K562 (cell line): ENCODE measurements around the gene TTC39A. TPM values are rescaled to one million over a fixed set of nuclear protein-coding genes. Genes with fewer than 3 reads are reported as not detected.

Experiments used
- CBX3 ChIP-seq, 2 experiments: IDR thresholded peaks; 1 replicate in 1 of 2; 2 replicates in 1 of 2; pipeline ENCODE4 v1.6.1; 2012; ENCODE audit warnings: inconsistent platforms in 2 of 2, low read length in 2 of 2, borderline replicate concordance in 1 of 2, control low read depth in 1 of 2
- CHD1 ChIP-seq: fragments of 200-600 bp; sonication (generic); IDR thresholded peaks from one replicate; pipeline ENCODE4 v1.6.1; 2012; ENCODE audit warnings: mild to moderate bottlenecking, moderate library complexity, low read length, inconsistent platforms
- EP300 ChIP-seq: IDR thresholded peaks from 2 replicates; pipeline ENCODE4 v1.6.1; 2012; ENCODE audit warnings: low read length, improper control_type of control experiment
- HDAC2 ChIP-seq: fragments of 450-650 bp; IDR thresholded peaks from 2 replicates; pipeline ENCODE4 v1.6.1; 2016; ENCODE audit warnings: mild to moderate bottlenecking
- HDAC8 ChIP-seq: fragments of 450-650 bp; IDR thresholded peaks from 2 replicates; pipeline ENCODE4 v1.6.1; 2016; ENCODE audit warnings: mild to moderate bottlenecking, missing genetic modification characterization, moderate library complexity, missing compliant biosample characterization
- NR4A1 ChIP-seq, 2 experiments: fragments of 250-450 bp in 1 of 2; fragments of 450-650 bp in 1 of 2; sonication (Bioruptor Pico) in 1 of 2; IDR thresholded peaks; 2 replicates each; pipeline versions ENCODE4 v1.4.0 to v1.6.1; 2016 to 2020; ENCODE audit warnings: mild to moderate bottlenecking in 2 of 2, missing compliant biosample characterization in 1 of 2, missing genetic modification characterization in 1 of 2, moderate library complexity in 1 of 2
- NRF1 ChIP-seq, 2 experiments: fragments of 450-650 bp; IDR thresholded peaks in 1 of 2; conservative IDR thresholded peaks in 1 of 2; 2 replicates each; pipeline ENCODE4 v1.6.1; 2014; ENCODE audit warnings: mild to moderate bottlenecking in 2 of 2
- PHF8 ChIP-seq: fragments of 200-600 bp; sonication (generic); IDR thresholded peaks from 2 replicates; pipeline ENCODE4 v1.6.1; 2012; ENCODE audit warnings: mixed run types, mild to moderate bottlenecking, inconsistent platforms, low read length, moderate library complexity, borderline replicate concordance
- RBFOX2 ChIP-seq: fragments of 200-400 bp; formaldehyde crosslinking; IDR thresholded peaks from 2 replicates; pipeline ENCODE4 v1.6.1; 2017; ENCODE audit warnings: low read depth, mild to moderate bottlenecking, low read length, moderate library complexity
- SMARCA4 ChIP-seq: fragments of 450-650 bp; IDR thresholded peaks from 2 replicates; pipeline ENCODE4 v1.6.1; 2016
- SP1 ChIP-seq: sonication (generic); formaldehyde crosslinking; IDR thresholded peaks from 2 replicates; pipeline ENCODE4 v1.8.1; 2022; ENCODE audit warnings: mild to moderate bottlenecking, missing genetic modification reagents
- TAF7 ChIP-seq: fragments of 450-650 bp; IDR thresholded peaks from 2 replicates; pipeline ENCODE4 v1.6.1; 2016; ENCODE audit warnings: missing genetic modification characterization, missing compliant biosample characterization
- ZBTB17 ChIP-seq: fragments of 450-650 bp; formaldehyde crosslinking; IDR thresholded peaks from 2 replicates; pipeline ENCODE4 v1.4.0; 2020; ENCODE audit warnings: mild to moderate bottlenecking
- ZBTB34 ChIP-seq: fragments of 250-450 bp; sonication (Bioruptor Pico); IDR thresholded peaks from 2 replicates; pipeline ENCODE4 v1.8.0; 2021; ENCODE audit warnings: mild to moderate bottlenecking, moderate library complexity
- ZNF133 ChIP-seq: fragments of 250-450 bp; sonication (Bioruptor Pico); IDR thresholded peaks from 2 replicates; pipeline ENCODE4 v1.4.0; 2020; ENCODE audit warnings: mild to moderate bottlenecking
- ZNF263 ChIP-seq: sonication (generic); formaldehyde crosslinking; IDR thresholded peaks from 2 replicates; pipeline ENCODE4 v1.8.0; 2022; ENCODE audit warnings: mild to moderate bottlenecking, missing genetic modification reagents, borderline replicate concordance
- ZNF609 ChIP-seq: sonication (generic); formaldehyde crosslinking; IDR thresholded peaks from 2 replicates; pipeline ENCODE4 v1.8.1; 2023; ENCODE audit warnings: missing genetic modification reagents, mild to moderate bottlenecking, borderline replicate concordance
- ZNF644 ChIP-seq: fragments of 200-800 bp; sonication (Bioruptor generic); IDR thresholded peaks from 2 replicates; pipeline ENCODE4 v1.6.1; 2016; ENCODE audit warnings: low read depth, missing genetic modification characterization, missing compliant biosample characterization
- ZNF79 ChIP-seq: fragments of 250-450 bp; sonication (Bioruptor Pico); IDR thresholded peaks from 2 replicates; pipeline ENCODE4 v1.4.0; 2020; ENCODE audit warnings: low read depth, mild to moderate bottlenecking, moderate library complexity
- polyA plus RNA-seq, 8 experiments: library from polyadenylated mRNA; depleted of rRNA in 4 of 8; stranded (reverse) in 5 of 8; unstranded in 3 of 8; fragments of >200 nt; fragmentation: Nextera tagmentation in 2 of 8; fragmentation: Illumina TruSeq in 1 of 8; extraction: Ambion mirVana in 2 of 8; extraction: Trizol in 1 of 8; gene quantifications; 2 replicates each; pipeline versions ENCODE4 v1.2.1 to v1.2.3, GENCODE V29; 2011 to 2014; ENCODE audit warnings: inconsistent platforms in 1 of 8, missing spikeins in 1 of 8
- total RNA-seq, 7 experiments: library from RNA; depleted of rRNA in 6 of 7; stranded (reverse); fragments of >200 nt in 6 of 7; fragmentation: Illumina TruSeq in 2 of 7; extraction: Trizol in 2 of 7; gene quantifications; 2 replicates each; pipeline versions ENCODE4 v1.2.1 to v1.2.3, GENCODE V29; 2011 to 2021; ENCODE audit warnings: low replicate concordance in 1 of 7
- TF ChIP-seq, protein P1 (sequence below): fragments of 450-650 bp; formaldehyde crosslinking; IDR thresholded peaks from 2 replicates; pipeline ENCODE4 v1.4.0; 2020; ENCODE audit warnings: mild to moderate bottlenecking, moderate library complexity

The TTC39A gene
- total and polyA plus RNA-seq, 9 of the 15 experiments (the other 6 are each of a cell fraction or from before 2014, with no cell fraction given): 0.18 to 0.82 (median 0.35) TPM

DNA sequence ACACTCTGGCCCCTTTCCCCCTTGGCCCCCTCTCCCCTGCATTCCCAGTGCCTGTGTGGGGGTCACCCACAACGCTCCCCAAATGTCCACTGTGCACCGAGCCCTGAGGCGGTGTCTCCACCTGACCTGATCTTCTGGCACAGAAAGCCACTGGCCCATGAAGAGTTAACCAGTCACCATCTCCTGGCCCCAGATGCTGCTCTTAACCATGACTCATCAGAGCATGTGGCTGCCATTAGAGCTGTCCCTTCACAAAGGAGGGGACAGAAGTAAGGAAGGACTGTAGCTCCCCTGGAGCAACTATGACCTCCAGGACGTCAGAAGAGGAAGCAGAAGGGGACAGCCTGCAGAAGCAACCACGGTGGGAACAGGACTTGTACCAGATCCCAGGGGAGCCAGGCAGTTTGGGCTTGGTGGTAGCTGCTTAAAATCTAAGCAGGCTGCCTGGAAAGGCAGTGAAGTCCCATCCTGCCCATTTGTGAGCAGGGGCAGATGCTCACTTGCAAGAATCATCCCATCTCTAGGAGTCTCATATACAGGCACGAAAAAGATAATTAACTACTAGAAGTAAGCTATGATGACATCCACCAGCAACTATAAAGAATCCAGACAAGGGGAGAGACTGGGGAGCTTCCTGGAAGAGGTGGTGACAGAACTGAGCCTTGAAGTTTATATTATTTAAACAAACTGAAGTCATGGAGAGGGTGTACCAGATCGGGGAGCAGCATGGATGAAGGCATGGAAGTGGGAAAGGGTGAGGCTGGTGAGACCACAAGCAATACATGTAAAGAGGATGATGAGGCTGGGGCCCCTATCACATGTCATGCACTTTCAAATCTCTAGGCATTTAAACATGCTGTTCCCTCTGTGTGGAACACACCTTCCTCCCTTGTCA lies 1.1 kb upstream of the TTC39A start (continued):
- peak; percentile 53 to 61 for TF ChIP-seq NRF1 (conservative IDR thresholded peaks at IDR 0.05 in 1 of 2, IDR thresholded peaks at IDR 0.05 in 1 of 2)
- TF ChIP-seq SP1 (CRISPR knock-in tag): no peak
- no peak for TF ChIP-seq CHD1
- no peak for TF ChIP-seq ZNF133 (CRISPR knock-in tag)
- TF ChIP-seq HDAC2: peak; percentile 80
- TF ChIP-seq ZBTB34 (CRISPR knock-in tag): no peak
- TF ChIP-seq RBFOX2: peak; percentile 45
- no peak for TF ChIP-seq ZNF79 (CRISPR knock-in tag)
- TF ChIP-seq EP300: peak; percentile 63; the same call in 1 of the 2 replicates
- peak; percentile 68; the same call in 1 of the 2 replicates for TF ChIP-seq PHF8
- TF ChIP-seq NR4A1 (CRISPR knock-in tag; IDR thresholded peaks at IDR 0.05): no peak
- TF ChIP-seq NR4A1 (tag; IDR thresholded peaks at IDR 0.05): peak; percentile 91
- TF ChIP-seq, protein P1, sequence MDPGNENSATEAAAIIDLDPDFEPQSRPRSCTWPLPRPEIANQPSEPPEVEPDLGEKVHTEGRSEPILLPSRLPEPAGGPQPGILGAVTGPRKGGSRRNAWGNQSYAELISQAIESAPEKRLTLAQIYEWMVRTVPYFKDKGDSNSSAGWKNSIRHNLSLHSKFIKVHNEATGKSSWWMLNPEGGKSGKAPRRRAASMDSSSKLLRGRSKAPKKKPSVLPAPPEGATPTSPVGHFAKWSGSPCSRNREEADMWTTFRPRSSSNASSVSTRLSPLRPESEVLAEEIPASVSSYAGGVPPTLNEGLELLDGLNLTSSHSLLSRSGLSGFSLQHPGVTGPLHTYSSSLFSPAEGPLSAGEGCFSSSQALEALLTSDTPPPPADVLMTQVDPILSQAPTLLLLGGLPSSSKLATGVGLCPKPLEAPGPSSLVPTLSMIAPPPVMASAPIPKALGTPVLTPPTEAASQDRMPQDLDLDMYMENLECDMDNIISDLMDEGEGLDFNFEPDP (CRISPR knock-in tag): no peak
- peak; percentile 93 for TF ChIP-seq SMARCA4
- TF ChIP-seq TAF7: peak; percentile 73; the same call in 1 of the 2 replicates
- peak; percentile 80; the same call in 1 of the 2 replicates for TF ChIP-seq ZBTB17
- TF ChIP-seq ZNF644 (tag): peak; percentile 80
- TF ChIP-seq HDAC8 (tag): peak; percentile 69; the same call in 1 of the 2 replicates
- peak; percentile 55; the same call in 1 of the 2 replicates for TF ChIP-seq ZNF263 (CRISPR knock-in tag)
- TF ChIP-seq ZNF609 (CRISPR knock-in tag): no peak
- TF ChIP-seq CBX3 (IDR thresholded peaks at IDR 0.05; ENCODE audit: borderline replicate concordance in 1 of 2, low read length in 2 of 2): peak in 1 of 2 experiments; percentile 95; a peak in 2 of 3 replicates
